ENCODE results near the gene E2F1. TPM values are rescaled to one million over a fixed set of nuclear protein-coding genes. Genes with fewer than 3 reads are reported as not detected.

The E2F1 gene
- total and polyA plus RNA-seq, 2 experiments from 2014 or later, result 12.1 to 42.6 TPM

DNA sequence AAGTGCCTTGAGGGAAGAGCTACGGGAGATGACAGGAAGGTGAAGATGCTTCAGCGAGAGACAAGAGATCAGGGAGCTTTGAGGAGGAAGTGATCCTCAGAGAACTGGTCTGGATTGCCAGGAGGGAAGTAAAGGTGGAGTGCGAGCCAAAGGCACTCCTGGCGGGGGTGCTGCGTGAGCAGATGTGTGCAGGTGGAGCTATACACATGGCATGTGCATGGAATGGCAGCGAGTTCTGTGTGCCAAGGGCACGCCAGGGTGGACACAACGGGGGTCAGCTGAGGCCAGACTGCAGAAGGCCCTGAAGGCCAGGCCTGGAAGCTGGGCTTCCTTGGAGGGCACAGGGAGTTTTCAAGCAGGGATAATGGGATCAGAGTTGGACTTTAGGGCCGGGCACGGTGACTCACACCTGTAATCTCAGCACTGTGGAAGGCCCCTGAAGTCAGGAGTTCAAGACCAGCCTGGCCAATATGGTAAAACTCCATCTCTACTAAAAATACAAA is 27.7 kb upstream of the E2F1 start:
- H3F3A ChIP-seq (replicated peaks; ENCODE audit: low read depth), result 0 out of 2 replicates have a peak, but pooled peaks cover 3% of the 10 kb centered on the region

More for the DNA sequence above, 27.7 kb upstream of the E2F1 start:
- no peak for TF ChIP-seq EZH2 (IDR thresholded peaks at IDR 0.05; ENCODE audit: low read depth, unreplicated experiment)
- no peak for TF ChIP-seq ZNF462 (CRISPR knock-in tag; IDR thresholded peaks at IDR 0.05)
- TF ChIP-seq EZH2phosphoT487 (IDR thresholded peaks at IDR 0.05; ENCODE audit: unreplicated experiment), result no peak
- TF ChIP-seq STAT1 (IDR thresholded peaks at IDR 0.05; ENCODE audit: unreplicated experiment), result no peak
- no peak for TF ChIP-seq JUNB (IDR thresholded peaks at IDR 0.05; ENCODE audit: unreplicated experiment)
- TF ChIP-seq POLR2AphosphoS5 (IDR thresholded peaks at IDR 0.05; ENCODE audit: low read depth), result no peak
- TF ChIP-seq ZNF331 (CRISPR knock-in tag; IDR thresholded peaks at IDR 0.05; ENCODE audit: low read depth), result no peak
- no peak for TF ChIP-seq NANOG (IDR thresholded peaks at IDR 0.05; ENCODE audit: borderline replicate concordance)
- no peak for TF ChIP-seq ZNF114 (CRISPR knock-in tag; IDR thresholded peaks at IDR 0.05)
- TF ChIP-seq REST (IDR thresholded peaks at IDR 0.05; ENCODE audit: unreplicated experiment), result no peak
- TF ChIP-seq CREB1 (CRISPR knock-in tag; IDR thresholded peaks at IDR 0.05; ENCODE audit: low read depth), result no peak
- TF ChIP-seq, protein P1, sequence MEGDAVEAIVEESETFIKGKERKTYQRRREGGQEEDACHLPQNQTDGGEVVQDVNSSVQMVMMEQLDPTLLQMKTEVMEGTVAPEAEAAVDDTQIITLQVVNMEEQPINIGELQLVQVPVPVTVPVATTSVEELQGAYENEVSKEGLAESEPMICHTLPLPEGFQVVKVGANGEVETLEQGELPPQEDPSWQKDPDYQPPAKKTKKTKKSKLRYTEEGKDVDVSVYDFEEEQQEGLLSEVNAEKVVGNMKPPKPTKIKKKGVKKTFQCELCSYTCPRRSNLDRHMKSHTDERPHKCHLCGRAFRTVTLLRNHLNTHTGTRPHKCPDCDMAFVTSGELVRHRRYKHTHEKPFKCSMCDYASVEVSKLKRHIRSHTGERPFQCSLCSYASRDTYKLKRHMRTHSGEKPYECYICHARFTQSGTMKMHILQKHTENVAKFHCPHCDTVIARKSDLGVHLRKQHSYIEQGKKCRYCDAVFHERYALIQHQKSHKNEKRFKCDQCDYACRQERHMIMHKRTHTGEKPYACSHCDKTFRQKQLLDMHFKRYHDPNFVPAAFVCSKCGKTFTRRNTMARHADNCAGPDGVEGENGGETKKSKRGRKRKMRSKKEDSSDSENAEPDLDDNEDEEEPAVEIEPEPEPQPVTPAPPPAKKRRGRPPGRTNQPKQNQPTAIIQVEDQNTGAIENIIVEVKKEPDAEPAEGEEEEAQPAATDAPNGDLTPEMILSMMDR (conservative IDR thresholded peaks at IDR 0.05; ENCODE audit: low read depth in 2 of 2), result no peak
- TF ChIP-seq ETS1 (IDR thresholded peaks at IDR 0.05), result no peak
- H3K27ac ChIP-seq (ENCODE audit: low read depth), result no peak overlapping the region
- no peaks in the 10 kb centered on the region for H3K27me3 ChIP-seq (ENCODE audit: insufficient read depth)
- no peak overlapping the region for H2AFZ ChIP-seq
- H3K79me2 ChIP-seq (replicated peaks; ENCODE audit: insufficient read depth), result no peaks in the 10 kb centered on the region
- H3K9me2 ChIP-seq (ENCODE audit: insufficient read depth), result no peaks in the 10 kb centered on the region
- H3K36me3 ChIP-seq (ENCODE audit: insufficient read depth), result no peaks in the 10 kb centered on the region
- DNase-seq (ENCODE audit: low spot score) (no peak), ATAC-seq (no peak)
- no peak overlapping the region for H3K4me3 ChIP-seq
- H3K36me3 Mint-ChIP-seq (ENCODE audit: low read depth), result no peaks in the 10 kb centered on the region; the same call in 2 of the 3 replicates
- peaks cover 6% of the 10 kb centered on the region for H3K27me3 Mint-ChIP-seq (ENCODE audit: insufficient read depth, low read depth, poor library complexity)
- no peak overlapping the region for H3K4me3 Mint-ChIP-seq
- peaks cover 12% of the 10 kb centered on the region for H3K4me1 ChIP-seq (ENCODE audit: insufficient read depth)
- no peak overlapping the region; the same call in 1 of the 2 replicates for H3K27ac Mint-ChIP-seq
- H4K20me1 ChIP-seq (replicated peaks; ENCODE audit: insufficient read depth), result no peaks in the 10 kb centered on the region
- H3K4me2 ChIP-seq, result no peak overlapping the region
- H3K4me1 Mint-ChIP-seq, result peaks cover 16% of the 10 kb centered on the region
- H3K9me3 Mint-ChIP-seq, result no peaks in the 10 kb centered on the region
